Peyer's patch (tissue), 4 donors: ENCODE results near the gene KLK3.

Source experiments
- POLR2A ChIP-seq, 2 donors: fragments of 450-650 bp; IDR thresholded peaks; one replicate each; pipeline ENCODE4 v1.5.1; 2017; ENCODE audit warnings: antibody characterized with exemption in 2 of 2, mild to moderate bottlenecking in 2 of 2, moderate library complexity in 2 of 2
- TF ChIP-seq, protein P1 (sequence below), 6 experiments: fragments of 450-650 bp in 4 of 6; fragments of 200-600 bp in 2 of 6; sonication (generic) in 1 of 6; IDR thresholded peaks; one replicate each; pipeline ENCODE4 v1.5.1; 2017 to 2019; ENCODE audit warnings: antibody characterized with exemption in 6 of 6, mild to moderate bottlenecking in 3 of 6, moderate library complexity in 1 of 6

DNA sequence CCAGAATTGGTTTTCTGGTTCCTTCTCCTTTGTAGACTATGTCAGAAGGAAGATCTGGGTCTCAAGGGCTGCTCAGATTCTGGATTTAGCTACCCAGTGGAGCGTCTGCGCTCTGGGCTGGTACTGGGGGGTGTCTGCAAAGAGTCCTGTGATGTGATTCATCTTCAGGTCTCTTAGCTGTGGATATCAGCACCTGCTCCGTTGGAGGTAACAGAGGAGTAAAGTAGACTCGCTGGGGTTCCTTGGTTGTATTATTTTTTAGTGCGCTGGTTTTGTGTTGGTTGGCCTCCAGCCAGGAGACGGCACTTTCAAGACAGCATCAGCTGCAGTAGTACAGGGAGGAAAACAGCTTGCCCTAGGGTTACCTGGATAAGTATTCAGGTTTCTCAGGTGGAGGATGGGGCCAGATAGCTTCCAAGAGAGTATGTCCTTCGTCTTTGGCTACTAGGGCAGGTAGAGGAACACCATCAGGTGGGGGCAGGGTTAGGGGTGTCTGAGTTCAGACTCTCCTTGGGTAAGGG is 11.0 kb upstream of the KLK3 start:
- TF ChIP-seq POLR2A (IDR thresholded peaks at IDR 0.05): no peak
- TF ChIP-seq, protein P1, sequence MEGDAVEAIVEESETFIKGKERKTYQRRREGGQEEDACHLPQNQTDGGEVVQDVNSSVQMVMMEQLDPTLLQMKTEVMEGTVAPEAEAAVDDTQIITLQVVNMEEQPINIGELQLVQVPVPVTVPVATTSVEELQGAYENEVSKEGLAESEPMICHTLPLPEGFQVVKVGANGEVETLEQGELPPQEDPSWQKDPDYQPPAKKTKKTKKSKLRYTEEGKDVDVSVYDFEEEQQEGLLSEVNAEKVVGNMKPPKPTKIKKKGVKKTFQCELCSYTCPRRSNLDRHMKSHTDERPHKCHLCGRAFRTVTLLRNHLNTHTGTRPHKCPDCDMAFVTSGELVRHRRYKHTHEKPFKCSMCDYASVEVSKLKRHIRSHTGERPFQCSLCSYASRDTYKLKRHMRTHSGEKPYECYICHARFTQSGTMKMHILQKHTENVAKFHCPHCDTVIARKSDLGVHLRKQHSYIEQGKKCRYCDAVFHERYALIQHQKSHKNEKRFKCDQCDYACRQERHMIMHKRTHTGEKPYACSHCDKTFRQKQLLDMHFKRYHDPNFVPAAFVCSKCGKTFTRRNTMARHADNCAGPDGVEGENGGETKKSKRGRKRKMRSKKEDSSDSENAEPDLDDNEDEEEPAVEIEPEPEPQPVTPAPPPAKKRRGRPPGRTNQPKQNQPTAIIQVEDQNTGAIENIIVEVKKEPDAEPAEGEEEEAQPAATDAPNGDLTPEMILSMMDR (IDR thresholded peaks at IDR 0.05): no peak
